Measurements from ENCODE around the gene DYRK1A.

Gene DYRK1A

GRCh38 chr21:37342046-37342632, 24.4 kb upstream of the DYRK1A start:
- H3K18ac ChIP-seq (ENCODE audit: low read length): no peak overlapping the region
- DNase-seq (ENCODE audit: low spot score): no peak
- WGBS, 2 donors (ENCODE audit: extremely low coverage in 2 of 2, insufficient read length in 2 of 2, insufficient replicate concordance in 1 of 2): no CpG with 5 or more reads among the region's 9 CpGs
- H2BK120ac ChIP-seq (ENCODE audit: low read depth, low read length): no peak overlapping the region
- H3K4ac ChIP-seq (ENCODE audit: low read length): no peak overlapping the region
- no peak overlapping the region for H3K14ac ChIP-seq (ENCODE audit: low read length)
- H3K23ac ChIP-seq (ENCODE audit: low read depth, low read length, poor library complexity): no peak overlapping the region
- H4K8ac ChIP-seq (ENCODE audit: low read depth, low read length): no peak overlapping the region
- no peak overlapping the region for H3K4me2 ChIP-seq (ENCODE audit: insufficient read depth, low read length, poor library complexity, severe bottlenecking)
- H2AFZ ChIP-seq (ENCODE audit: low read length): no peak overlapping the region
- no peak overlapping the region for H2AK5ac ChIP-seq (ENCODE audit: low read depth, low read length)
- H3K79me1 ChIP-seq (ENCODE audit: low read depth, low read length): no peaks in the 10 kb centered on the region
- no peak overlapping the region for H3K4me3 ChIP-seq (ENCODE audit: low read length in 2 of 2)
- H4K91ac ChIP-seq (ENCODE audit: low read depth, low read length, poor library complexity): no peak overlapping the region
- no peak overlapping the region for H3K9ac ChIP-seq (ENCODE audit: low read depth, low read length, poor library complexity)
- no peak overlapping the region for H2BK15ac ChIP-seq (ENCODE audit: low read length)
- no peak overlapping the region for H3K27ac ChIP-seq (replicated peaks; ENCODE audit: low read length)
- no peak overlapping the region for H2BK5ac ChIP-seq (ENCODE audit: low read length)
- no peaks in the 10 kb centered on the region for H3K36me3 ChIP-seq (replicated peaks in 1 of 2; ENCODE audit: control insufficient read depth in 2 of 2, insufficient read depth in 2 of 2, low read length in 2 of 2)
- H3K4me1 ChIP-seq (ENCODE audit: control insufficient read depth in 2 of 2, insufficient read depth in 1 of 2, low read depth in 1 of 2, low read length in 2 of 2): peaks cover 2 to 5% of the 10 kb centered on the region in 2 donors
- H3K9me3 ChIP-seq (replicated peaks in 1 of 2; ENCODE audit: control insufficient read depth in 2 of 2, insufficient read depth in 1 of 2, low read depth in 1 of 2, low read length in 2 of 2): no peaks in the 10 kb centered on the region
- H3K27me3 ChIP-seq (ENCODE audit: control insufficient read depth in 3 of 3, insufficient read depth in 3 of 3, low read depth in 1 of 3, low read length in 3 of 3): no peaks in the 10 kb centered on the region
- no peak overlapping the region for H2BK12ac ChIP-seq (ENCODE audit: low read length)

- Histone ChIP-seq H3K18ac (ENCODE audit: low read length) (no peak overlapping the region), H3K9ac (ENCODE audit: low read depth, low read length, poor library complexity) (no peak overlapping the region), H3K79me1 (ENCODE audit: low read depth, low read length) (no peaks in the 10 kb centered on the region), H3K27ac (replicated peaks; ENCODE audit: low read length) (no peak overlapping the region), H3K14ac (ENCODE audit: low read length) (no peak overlapping the region), H3K4me1 (ENCODE audit: control insufficient read depth in 2 of 2, insufficient read depth in 1 of 2, low read depth in 1 of 2, low read length in 2 of 2) (no peaks in the 10 kb centered on the region), H4K8ac (ENCODE audit: low read depth, low read length) (no peak overlapping the region), H3K9me3 (replicated peaks in 1 of 2; ENCODE audit: control insufficient read depth in 2 of 2, insufficient read depth in 1 of 2, low read depth in 1 of 2, low read length in 2 of 2) (peaks cover 5 to 20% of the 10 kb centered on the region in 2 donors), H3K4me3 (ENCODE audit: low read length in 2 of 2) (no peak overlapping the region), H2BK120ac (ENCODE audit: low read depth, low read length) (no peak overlapping the region), H4K91ac (ENCODE audit: low read depth, low read length, poor library complexity) (no peak overlapping the region), H3K4me2 (ENCODE audit: insufficient read depth, low read length, poor library complexity, severe bottlenecking) (no peak overlapping the region), H2AK5ac (ENCODE audit: low read depth, low read length) (no peak overlapping the region), H2AFZ (ENCODE audit: low read length) (no peak overlapping the region), H2BK5ac (ENCODE audit: low read length) (no peak overlapping the region), H3K36me3 (replicated peaks in 1 of 2; ENCODE audit: control insufficient read depth in 2 of 2, insufficient read depth in 2 of 2, low read length in 2 of 2) (no peaks in the 10 kb centered on the region), H3K4ac (ENCODE audit: low read length) (no peak overlapping the region), H3K27me3 (ENCODE audit: control insufficient read depth in 3 of 3, insufficient read depth in 3 of 3, low read depth in 1 of 3, low read length in 3 of 3) (no peaks in the 10 kb centered on the region), H2BK12ac (ENCODE audit: low read length) (no peak overlapping the region), H2BK15ac (ENCODE audit: low read length) (no peak overlapping the region), H3K23ac (ENCODE audit: low read depth, low read length, poor library complexity) (no peak overlapping the region)
- WGBS, 2 donors (ENCODE audit: extremely low coverage in 2 of 2, insufficient read length in 2 of 2, insufficient replicate concordance in 1 of 2): no CpG with 5 or more reads among the region's 2 CpGs
- no peak for DNase-seq (ENCODE audit: low spot score)
Observed at GRCh38 chr21:37346841-37347430, 19.6 kb upstream of the DYRK1A start.

- no peak overlapping the region for H3K23ac ChIP-seq (ENCODE audit: low read depth, low read length, poor library complexity)
- no peak overlapping the region for H2AK5ac ChIP-seq (ENCODE audit: low read depth, low read length)
- H4K91ac ChIP-seq (ENCODE audit: low read depth, low read length, poor library complexity): no peak overlapping the region
- no peak overlapping the region for H3K14ac ChIP-seq (ENCODE audit: low read length)
- H2BK120ac ChIP-seq (ENCODE audit: low read depth, low read length): no peak overlapping the region
- no peak overlapping the region for H3K4me2 ChIP-seq (ENCODE audit: insufficient read depth, low read length, poor library complexity, severe bottlenecking)
- no peak overlapping the region for H3K4ac ChIP-seq (ENCODE audit: low read length)
- WGBS, 2 donors (ENCODE audit: extremely low coverage in 2 of 2, insufficient read length in 2 of 2, insufficient replicate concordance in 1 of 2): no CpG with 5 or more reads among the region's 2 CpGs
- no peak overlapping the region for H3K9ac ChIP-seq (ENCODE audit: low read depth, low read length, poor library complexity)
- H2AFZ ChIP-seq (ENCODE audit: low read length): no peak overlapping the region
- H3K9me3 ChIP-seq (replicated peaks in 1 of 2; ENCODE audit: control insufficient read depth in 2 of 2, insufficient read depth in 1 of 2, low read depth in 1 of 2, low read length in 2 of 2): peaks cover 5 to 20% of the 10 kb centered on the region in 2 donors
- H3K36me3 ChIP-seq (replicated peaks in 1 of 2; ENCODE audit: control insufficient read depth in 2 of 2, insufficient read depth in 2 of 2, low read length in 2 of 2): no peaks in the 10 kb centered on the region
- no peak overlapping the region for H2BK12ac ChIP-seq (ENCODE audit: low read length)
- no peak overlapping the region for H3K18ac ChIP-seq (ENCODE audit: low read length)
- H3K27me3 ChIP-seq (ENCODE audit: control insufficient read depth in 3 of 3, insufficient read depth in 3 of 3, low read depth in 1 of 3, low read length in 3 of 3): no peaks in the 10 kb centered on the region
- no peak for DNase-seq (ENCODE audit: low spot score)
- no peak overlapping the region for H3K4me3 ChIP-seq (ENCODE audit: low read length in 2 of 2)
- H3K4me1 ChIP-seq (ENCODE audit: control insufficient read depth in 2 of 2, insufficient read depth in 1 of 2, low read depth in 1 of 2, low read length in 2 of 2): no peaks in the 10 kb centered on the region
- no peak overlapping the region for H2BK15ac ChIP-seq (ENCODE audit: low read length)
- no peak overlapping the region for H2BK5ac ChIP-seq (ENCODE audit: low read length)
- H3K79me1 ChIP-seq (ENCODE audit: low read depth, low read length): no peaks in the 10 kb centered on the region
- no peak overlapping the region for H4K8ac ChIP-seq (ENCODE audit: low read depth, low read length)
- no peak overlapping the region for H3K27ac ChIP-seq (replicated peaks; ENCODE audit: low read length)
Observed at GRCh38 chr21:37348664-37349063, 17.9 kb upstream of the DYRK1A start.

- Histone ChIP-seq H3K27me3 (ENCODE audit: control insufficient read depth in 3 of 3, insufficient read depth in 3 of 3, low read depth in 1 of 3, low read length in 3 of 3) (no peaks in the 10 kb centered on the region), H3K4me2 (ENCODE audit: insufficient read depth, low read length, poor library complexity, severe bottlenecking) (no peak overlapping the region), H3K79me1 (ENCODE audit: low read depth, low read length) (no peaks in the 10 kb centered on the region), H3K23ac (ENCODE audit: low read depth, low read length, poor library complexity) (no peak overlapping the region), H3K14ac (ENCODE audit: low read length) (no peak overlapping the region), H3K9ac (ENCODE audit: low read depth, low read length, poor library complexity) (no peak overlapping the region), H2BK12ac (ENCODE audit: low read length) (no peak overlapping the region), H4K91ac (ENCODE audit: low read depth, low read length, poor library complexity) (no peak overlapping the region), H2BK120ac (ENCODE audit: low read depth, low read length) (no peak overlapping the region), H4K8ac (ENCODE audit: low read depth, low read length) (no peak overlapping the region), H3K18ac (ENCODE audit: low read length) (no peak overlapping the region), H2BK5ac (ENCODE audit: low read length) (no peak overlapping the region), H2BK15ac (ENCODE audit: low read length) (no peak overlapping the region), H3K4ac (ENCODE audit: low read length) (no peak overlapping the region), H3K27ac (replicated peaks; ENCODE audit: low read length) (no peak overlapping the region), H3K4me3 (ENCODE audit: low read length in 2 of 2) (no peak overlapping the region), H2AFZ (ENCODE audit: low read length) (no peak overlapping the region), H2AK5ac (ENCODE audit: low read depth, low read length) (no peak overlapping the region), H3K4me1 (ENCODE audit: control insufficient read depth in 2 of 2, insufficient read depth in 1 of 2, low read depth in 1 of 2, low read length in 2 of 2) (no peaks in the 10 kb centered on the region), H3K9me3 (replicated peaks in 1 of 2; ENCODE audit: control insufficient read depth in 2 of 2, insufficient read depth in 1 of 2, low read depth in 1 of 2, low read length in 2 of 2) (peaks cover 5 to 20% of the 10 kb centered on the region in 2 donors), H3K36me3 (replicated peaks in 1 of 2; ENCODE audit: control insufficient read depth in 2 of 2, insufficient read depth in 2 of 2, low read length in 2 of 2) (no peaks in the 10 kb centered on the region)
- DNase-seq (ENCODE audit: low spot score): no peak
Observed at GRCh38 chr21:37350472-37350871, 16.1 kb upstream of the DYRK1A start.

Measured in neuronal stem cell (in vitro differentiated cells).